NCI-H2227 treated with DMSO at 0.1 percent for 48 hours (cell line): ENCODE measurements around the gene GPR78.
"Not testable (repeated sequence)": the region's sequence is repeated elsewhere in the genome, so short reads cannot be mapped to it uniquely, and the experiment has no call there.

Source experiments
- DNase-seq: peaks from one replicate; lab custom pipeline; 2025; lab: John Stamatoyannopoulos, UW

Gene GPR78

DNA sequence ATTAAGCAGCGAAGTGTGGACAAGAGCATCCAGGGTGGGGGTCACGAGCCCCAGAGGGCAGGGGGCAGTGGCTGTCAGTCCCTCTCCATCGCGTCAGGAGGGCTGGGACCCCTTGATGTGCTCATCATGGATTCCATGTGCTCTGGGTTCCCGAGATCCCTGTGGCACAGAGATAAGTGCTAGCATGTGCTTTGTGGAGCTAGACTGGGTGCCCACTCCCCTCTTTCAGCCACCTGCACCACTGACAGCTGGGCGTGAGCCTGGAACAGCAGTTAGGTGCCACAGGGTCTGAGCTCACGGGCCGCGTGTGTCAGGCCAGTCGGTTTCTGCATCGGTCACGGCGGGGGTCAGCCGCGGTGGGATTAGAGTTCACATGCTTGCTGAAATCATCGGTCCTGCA, 36.6 kb downstream of the GPR78 start:
- no peak for DNase-seq

DNA sequence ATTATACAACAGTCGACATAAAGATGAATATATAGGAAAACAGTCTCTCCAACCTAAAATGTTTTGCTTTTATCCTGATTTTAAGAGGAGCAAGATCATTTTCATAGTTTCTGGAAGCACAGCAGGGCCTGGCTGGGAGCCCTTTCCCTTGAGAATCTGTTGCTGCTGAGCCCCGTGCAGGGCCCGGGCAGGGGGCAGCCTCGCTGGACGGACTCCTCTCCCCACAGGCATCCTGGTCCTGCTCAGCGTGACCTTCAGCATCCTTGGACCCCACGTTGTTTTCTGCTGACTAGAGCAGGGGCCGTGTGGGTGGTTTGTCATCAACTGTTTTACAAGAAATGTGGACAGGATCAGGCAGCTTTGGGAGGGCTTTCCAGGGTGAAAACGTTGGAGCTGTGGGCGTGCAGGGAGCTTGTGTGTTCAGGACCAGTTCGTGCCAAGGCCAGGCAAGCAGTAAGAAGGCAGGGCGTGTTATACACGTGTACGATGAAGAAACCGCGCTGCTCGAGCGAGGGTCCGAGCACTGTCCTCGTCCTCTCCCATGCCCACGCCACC, 37.4 kb downstream of the GPR78 start:
- DNase-seq, result no peak

DNA sequence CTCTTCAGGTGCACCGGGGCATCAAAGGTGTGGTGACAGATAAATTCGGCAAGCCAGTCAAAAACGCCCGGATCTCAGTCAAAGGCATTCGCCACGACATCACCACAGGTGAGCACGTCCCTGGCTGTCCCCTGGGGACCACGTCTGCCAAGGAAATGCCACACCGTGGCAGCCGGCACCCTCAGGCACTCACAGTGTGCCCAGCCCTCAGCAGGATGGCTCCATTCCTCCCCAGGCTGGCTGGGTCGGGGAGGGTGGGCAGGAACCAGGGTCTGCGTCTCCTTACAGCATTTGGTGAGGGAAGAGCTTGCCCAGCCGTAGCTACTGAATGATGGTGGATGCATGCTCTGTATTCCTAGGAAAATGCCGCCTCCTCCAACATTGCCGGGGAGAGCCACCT, 38.2 kb downstream of the GPR78 start:
- DNase-seq, result no peak

DNA sequence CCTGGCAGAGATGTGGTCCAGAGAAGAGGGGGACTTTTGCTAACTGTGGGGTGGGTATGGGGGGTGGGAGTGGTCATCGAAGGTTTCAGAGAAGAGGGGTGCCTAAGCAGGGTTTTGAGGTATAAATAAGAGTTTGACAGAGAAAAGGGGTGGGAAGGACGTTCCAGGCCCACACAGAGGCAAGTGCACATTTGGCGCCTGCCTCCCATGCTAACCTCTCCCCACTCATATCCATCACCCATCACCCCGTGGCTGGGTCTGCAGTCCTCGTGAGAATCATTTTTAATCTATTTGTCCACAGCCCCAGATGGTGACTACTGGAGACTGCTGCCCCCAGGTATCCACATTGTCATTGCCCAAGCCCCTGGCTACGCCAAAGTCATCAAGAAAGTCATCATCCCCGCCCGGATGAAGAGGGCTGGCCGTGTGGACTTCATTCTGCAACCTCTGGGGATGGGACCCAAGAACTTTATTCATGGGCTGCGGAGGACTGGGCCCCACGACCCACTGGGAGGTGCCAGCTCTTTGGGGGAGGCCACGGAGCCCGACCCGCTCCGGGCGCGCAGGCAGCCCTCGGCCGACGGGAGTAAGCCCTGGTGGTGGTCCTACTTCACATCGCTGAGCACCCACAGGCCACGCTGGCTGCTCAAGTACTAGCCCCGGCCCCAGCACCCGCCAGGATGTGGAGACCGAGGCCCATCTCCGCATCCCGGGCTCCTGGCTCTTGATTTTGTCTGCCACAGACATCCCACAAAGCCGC, 38.9 kb downstream of the GPR78 start:
- no peak for DNase-seq

GRCh38 chr4:8621135-8621534, 40.9 kb downstream of the GPR78 start:
- DNase-seq, result not testable (repeated sequence)

- DNase-seq, result not testable (repeated sequence)
Observed at GRCh38 chr4:8624601-8625272, 44.5 kb downstream of the GPR78 start.

DNA sequence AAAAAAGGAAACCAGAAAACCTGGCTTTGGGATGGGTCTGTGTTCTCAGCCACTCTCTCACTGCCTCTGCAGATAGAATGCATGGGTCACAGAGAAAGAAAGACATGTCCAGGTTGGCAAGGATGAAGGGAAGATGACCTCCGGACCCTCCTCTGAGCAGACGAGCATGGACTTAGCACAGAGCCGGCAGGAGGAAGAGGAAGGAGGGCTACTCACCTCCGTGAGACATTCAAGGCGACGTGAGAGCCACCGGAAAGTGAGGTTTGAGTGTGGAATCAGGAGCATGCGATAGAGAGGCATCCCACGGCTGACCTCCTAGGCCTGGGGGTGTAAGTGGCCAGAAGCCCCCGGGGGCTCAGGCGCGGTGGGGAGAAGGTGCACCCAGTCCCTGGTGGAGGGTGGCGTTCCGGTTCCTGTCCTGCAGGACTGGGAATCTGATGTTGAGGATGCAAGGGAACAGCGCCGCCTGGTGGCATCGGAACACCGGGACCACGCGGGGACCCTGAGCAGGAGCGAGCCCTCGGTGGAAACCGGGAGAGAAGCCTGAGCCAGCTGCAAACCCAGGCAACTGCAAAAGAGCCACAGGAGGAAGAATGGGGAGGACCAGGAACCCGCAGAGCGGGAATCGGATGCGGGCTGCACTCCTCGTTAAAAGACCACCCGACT, 50.2 kb downstream of the GPR78 start:
- not testable (repeated sequence) for DNase-seq

GRCh38 chr4:8631896-8632295, 51.7 kb downstream of the GPR78 start:
- DNase-seq, result not testable (repeated sequence)

DNA sequence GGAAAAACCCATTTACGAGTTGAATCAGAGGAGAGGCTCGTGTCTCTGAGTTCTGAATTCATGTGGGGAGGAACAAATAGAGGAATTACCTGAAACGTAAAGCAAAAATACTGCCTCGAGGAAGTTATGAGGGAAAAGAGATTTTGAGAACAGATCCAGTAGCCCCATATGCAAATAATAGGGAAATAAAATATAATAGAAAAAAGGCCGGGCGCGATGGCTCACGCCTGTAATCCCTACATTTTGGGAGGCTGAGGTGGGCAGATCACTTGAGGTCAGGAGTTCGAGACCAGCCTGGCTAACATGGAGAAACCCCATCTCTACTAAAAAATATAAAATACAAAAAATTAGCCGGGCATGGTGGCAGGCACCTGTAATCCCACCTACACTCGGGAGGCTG, 54.6 kb downstream of the GPR78 start:
- not testable (repeated sequence) for DNase-seq

- DNase-seq, result not testable (repeated sequence)
Observed at GRCh38 chr4:8635897-8636554, 55.8 kb downstream of the GPR78 start.
